Ishikawa (cell line): ENCODE measurements around the gene CDC42BPG.

Experiments used
- CEBPB ChIP-seq: IDR thresholded peaks from 2 replicates; pipeline ENCODE4 v1.6.1; 2012
- CREB1 ChIP-seq: IDR thresholded peaks from 2 replicates; pipeline ENCODE4 v1.6.1; 2012; ENCODE audit warnings: low read depth
- EGR1 ChIP-seq: IDR thresholded peaks from 2 replicates; pipeline ENCODE4 v1.6.1; 2012
- EP300 ChIP-seq: IDR thresholded peaks from 2 replicates; pipeline ENCODE4 v1.6.1; 2012; ENCODE audit warnings: borderline replicate concordance
- FOXM1 ChIP-seq: IDR thresholded peaks from 2 replicates; pipeline ENCODE4 v1.6.1; 2012; ENCODE audit warnings: low read depth, borderline replicate concordance
- MAX ChIP-seq: IDR thresholded peaks from 2 replicates; pipeline ENCODE4 v1.6.1; 2012
- NFIC ChIP-seq: IDR thresholded peaks from 2 replicates; pipeline ENCODE4 v1.6.1; 2012
- RAD21 ChIP-seq: IDR thresholded peaks from 2 replicates; pipeline ENCODE4 v1.6.1; 2012; ENCODE audit warnings: low read depth
- TAF1 ChIP-seq: IDR thresholded peaks from 2 replicates; pipeline ENCODE4 v1.6.1; 2012; ENCODE audit warnings: low read depth, mild to moderate bottlenecking
- TCF12 ChIP-seq: IDR thresholded peaks from 2 replicates; pipeline ENCODE4 v1.6.1; 2012; ENCODE audit warnings: low read depth
- TEAD4 ChIP-seq: IDR thresholded peaks from 2 replicates; pipeline ENCODE4 v1.6.1; 2012
- USF1 ChIP-seq: IDR thresholded peaks from 2 replicates; pipeline ENCODE4 v1.6.1; 2012
- YY1 ChIP-seq: IDR thresholded peaks from 2 replicates; pipeline ENCODE4 v1.6.1; 2012; ENCODE audit warnings: low read depth
- ZBTB7A ChIP-seq: IDR thresholded peaks from 2 replicates; pipeline ENCODE4 v1.6.1; 2012; ENCODE audit warnings: low read depth
- TF ChIP-seq, protein P1 (sequence below): IDR thresholded peaks from 2 replicates; pipeline ENCODE4 v1.6.1; 2012; ENCODE audit warnings: low read depth, mild to moderate bottlenecking

Gene CDC42BPG

DNA sequence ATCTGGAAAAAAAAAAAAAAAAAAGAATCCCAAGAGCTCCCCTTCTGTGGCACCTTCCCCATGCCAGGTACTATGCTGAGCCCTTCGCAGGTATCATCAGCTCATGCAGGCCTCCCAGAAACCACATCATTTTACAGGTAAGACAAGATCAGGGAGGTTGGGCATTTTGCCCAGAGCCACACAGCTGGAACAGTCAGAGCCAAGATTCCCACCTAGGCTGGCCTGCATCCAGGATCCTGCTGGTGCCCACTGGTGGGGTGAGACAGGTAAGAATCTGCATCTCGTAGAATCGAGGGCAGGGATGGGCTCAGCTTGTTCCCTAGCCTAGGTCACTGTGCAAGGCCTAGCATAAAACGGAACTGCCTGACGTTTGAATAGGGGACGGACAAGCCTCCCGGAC is 18.4 kb downstream of the CDC42BPG start:
- TF ChIP-seq MAX (no peak), YY1 (no peak), NFIC (peak; percentile 69), EP300 (no peak)

- TF ChIP-seq TCF12 (no peak), ZBTB7A (no peak), USF1 (no peak), RAD21 (no peak), TEAD4 (no peak), FOXM1 (no peak), CEBPB (no peak), CREB1 (no peak), MAX (no peak), TAF1 (no peak), YY1 (no peak), NFIC (no peak), EGR1 (no peak), EP300 (no peak)
- TF ChIP-seq, protein P1, sequence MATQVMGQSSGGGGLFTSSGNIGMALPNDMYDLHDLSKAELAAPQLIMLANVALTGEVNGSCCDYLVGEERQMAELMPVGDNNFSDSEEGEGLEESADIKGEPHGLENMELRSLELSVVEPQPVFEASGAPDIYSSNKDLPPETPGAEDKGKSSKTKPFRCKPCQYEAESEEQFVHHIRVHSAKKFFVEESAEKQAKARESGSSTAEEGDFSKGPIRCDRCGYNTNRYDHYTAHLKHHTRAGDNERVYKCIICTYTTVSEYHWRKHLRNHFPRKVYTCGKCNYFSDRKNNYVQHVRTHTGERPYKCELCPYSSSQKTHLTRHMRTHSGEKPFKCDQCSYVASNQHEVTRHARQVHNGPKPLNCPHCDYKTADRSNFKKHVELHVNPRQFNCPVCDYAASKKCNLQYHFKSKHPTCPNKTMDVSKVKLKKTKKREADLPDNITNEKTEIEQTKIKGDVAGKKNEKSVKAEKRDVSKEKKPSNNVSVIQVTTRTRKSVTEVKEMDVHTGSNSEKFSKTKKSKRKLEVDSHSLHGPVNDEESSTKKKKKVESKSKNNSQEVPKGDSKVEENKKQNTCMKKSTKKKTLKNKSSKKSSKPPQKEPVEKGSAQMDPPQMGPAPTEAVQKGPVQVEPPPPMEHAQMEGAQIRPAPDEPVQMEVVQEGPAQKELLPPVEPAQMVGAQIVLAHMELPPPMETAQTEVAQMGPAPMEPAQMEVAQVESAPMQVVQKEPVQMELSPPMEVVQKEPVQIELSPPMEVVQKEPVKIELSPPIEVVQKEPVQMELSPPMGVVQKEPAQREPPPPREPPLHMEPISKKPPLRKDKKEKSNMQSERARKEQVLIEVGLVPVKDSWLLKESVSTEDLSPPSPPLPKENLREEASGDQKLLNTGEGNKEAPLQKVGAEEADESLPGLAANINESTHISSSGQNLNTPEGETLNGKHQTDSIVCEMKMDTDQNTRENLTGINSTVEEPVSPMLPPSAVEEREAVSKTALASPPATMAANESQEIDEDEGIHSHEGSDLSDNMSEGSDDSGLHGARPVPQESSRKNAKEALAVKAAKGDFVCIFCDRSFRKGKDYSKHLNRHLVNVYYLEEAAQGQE = no peak
Observed at GRCh38 chr11:64823568-64824119, 20.8 kb downstream of the CDC42BPG start.

- TF ChIP-seq FOXM1 = no peak
Observed at GRCh38 chr11:64817476-64817875, 27.0 kb downstream of the CDC42BPG start.

DNA sequence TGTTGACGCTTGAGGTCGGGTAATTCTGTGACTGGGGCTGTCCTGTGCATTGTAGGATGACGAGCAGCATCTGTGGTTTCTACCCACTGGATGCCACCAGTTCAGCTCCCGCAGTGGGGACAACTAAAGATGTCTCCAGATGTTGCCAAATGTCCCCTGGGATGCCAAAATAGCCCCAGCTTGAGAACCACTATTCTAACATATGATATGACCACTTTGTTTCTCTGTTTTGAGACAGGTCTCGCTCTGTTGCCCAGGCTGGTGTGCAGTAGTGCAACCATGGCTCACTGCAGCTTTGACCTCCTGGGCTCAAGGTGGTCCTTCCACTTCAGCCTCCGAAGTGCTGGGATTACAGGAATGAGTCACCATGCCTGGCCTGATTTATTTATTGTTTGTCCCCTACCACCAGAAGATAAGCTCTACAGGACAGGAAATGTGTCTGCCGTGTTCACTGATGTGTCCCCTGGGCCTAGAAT is 29.7 kb downstream of the CDC42BPG start:
- no peak for TF ChIP-seq ZBTB7A

GRCh38 chr11:64813826-64814225 is 30.6 kb downstream of the CDC42BPG start:
- TF ChIP-seq FOXM1 = no peak
- no peak for TF ChIP-seq YY1
- TF ChIP-seq, protein P1 = no peak
- TF ChIP-seq MAX = no peak

DNA sequence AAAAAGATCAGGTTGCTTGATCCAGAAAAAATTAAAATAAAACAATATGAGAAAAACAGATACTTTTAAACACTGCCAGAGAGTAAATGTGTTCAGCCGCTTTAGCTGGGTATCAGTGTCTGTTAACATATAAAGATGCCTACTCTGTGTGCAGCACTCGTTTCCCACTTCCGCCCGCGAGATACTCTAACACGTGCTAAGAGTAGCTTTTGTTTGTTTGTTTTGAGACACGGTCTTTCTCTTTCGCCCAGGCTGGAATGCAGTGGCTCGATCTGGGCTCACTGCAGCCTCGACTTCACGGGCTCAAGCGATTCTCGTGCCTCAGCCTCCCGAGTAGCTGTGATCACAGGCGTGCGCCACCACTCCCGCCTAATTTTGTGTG is 33.6 kb downstream of the CDC42BPG start:
- TF ChIP-seq USF1 = no peak
- no peak for TF ChIP-seq EGR1
- TF ChIP-seq CEBPB = no peak
- no peak for TF ChIP-seq YY1
- TF ChIP-seq MAX = no peak
- no peak for TF ChIP-seq NFIC
- TF ChIP-seq, protein P1 = no peak
- no peak for TF ChIP-seq TAF1
- TF ChIP-seq CREB1 = no peak
- no peak for TF ChIP-seq EP300
- TF ChIP-seq RAD21 = no peak
